GM12878 (cell line): Measurements from ENCODE around the gene COL18A1. TPM values are rescaled to one million over a fixed set of nuclear protein-coding genes. Genes with fewer than 3 reads are reported as not detected.

ENCODE experiments used
- BHLHE40 ChIP-seq, 2 experiments: fragments of 450-650 bp in 1 of 2; IDR thresholded peaks; 2 replicates each; pipeline ENCODE4 v1.6.1; 2011 to 2017; ENCODE audit warnings: low read depth in 2 of 2, borderline replicate concordance in 1 of 2, improper control_type of control experiment in 1 of 2, low read length in 1 of 2, mild to moderate bottlenecking in 1 of 2
- E4F1 ChIP-seq: fragments of 450-650 bp; IDR thresholded peaks from 2 replicates; pipeline ENCODE4 v1.6.1; 2018; ENCODE audit warnings: borderline replicate concordance, mild to moderate bottlenecking; ENCODE audit not compliant: partially characterized antibody
- ESRRA ChIP-seq: IDR thresholded peaks from 2 replicates; pipeline ENCODE4 v1.6.1; 2012; ENCODE audit warnings: mild to moderate bottlenecking, low read length, improper control_type of control experiment
- EZH2 ChIP-seq: IDR thresholded peaks from 2 replicates; pipeline ENCODE4 v1.6.1; 2012; ENCODE audit warnings: low read depth, mild to moderate bottlenecking, control low read depth, inconsistent platforms, low read length, borderline replicate concordance; ENCODE audit not compliant: control insufficient read depth
- NFXL1 ChIP-seq: fragments of 450-650 bp; IDR thresholded peaks from 2 replicates; pipeline ENCODE4 v1.6.1; 2017; ENCODE audit warnings: antibody characterized with exemption, mild to moderate bottlenecking, borderline replicate concordance
- NKRF ChIP-seq: fragments of 450-650 bp; conservative IDR thresholded peaks from 2 replicates; pipeline ENCODE4 v1.6.1; 2017; ENCODE audit warnings: mild to moderate bottlenecking, moderate library complexity
- SMAD5 ChIP-seq: IDR thresholded peaks from 2 replicates; pipeline ENCODE4 v1.6.1; 2016; ENCODE audit warnings: antibody characterized with exemption, low read depth
- USF2 ChIP-seq: IDR thresholded peaks from 2 replicates; pipeline ENCODE4 v1.6.1; 2011; ENCODE audit warnings: low read depth, low read length, improper control_type of control experiment, borderline replicate concordance
- polyA plus RNA-seq, 11 experiments: library from polyadenylated mRNA; depleted of rRNA in 4 of 11; unstranded in 6 of 11; stranded (reverse) in 5 of 11; fragments of >200 nt; fragmentation: Nextera tagmentation in 4 of 11; fragmentation: Illumina TruSeq in 1 of 11; extraction: Ambion mirVana in 4 of 11; extraction: Trizol in 1 of 11; gene quantifications; 1 replicate in 1 of 11; 2 replicates in 10 of 11; pipeline versions ENCODE4 v1.2.1 to v1.2.3, GENCODE V29; 2011 to 2016; ENCODE audit warnings: inconsistent platforms in 2 of 11, missing spikeins in 2 of 11, low read depth in 1 of 11
- total RNA-seq, 4 experiments: library from RNA; depleted of rRNA in 3 of 4; stranded (reverse); fragments of >200 nt in 3 of 4; fragmentation: Illumina TruSeq in 1 of 4; extraction: Trizol in 1 of 4; gene quantifications; 2 replicates each; pipeline versions ENCODE4 v1.2.1 to v1.2.3, GENCODE V29; 2013 to 2021

The COL18A1 gene
- total and polyA plus RNA-seq, 10 of the 15 experiments (the other 5 are each of a cell fraction or from before 2014, with no cell fraction given) = under 0.01 to 0.49 (median 0.09) TPM; not detected in 3

GRCh38 chr21:45435405-45435981 is 30.5 kb downstream of the COL18A1 start (continued):
- TF ChIP-seq EZH2 = no peak
- TF ChIP-seq NKRF = no peak
- TF ChIP-seq USF2 = no peak
- TF ChIP-seq NFXL1 = no peak
- no peak for TF ChIP-seq ESRRA
- TF ChIP-seq E4F1 = no peak
- no peak for TF ChIP-seq SMAD5
- TF ChIP-seq BHLHE40 (IDR thresholded peaks at IDR 0.05; ENCODE audit: borderline replicate concordance in 1 of 2, low read depth in 2 of 2, low read length in 1 of 2) = no peak
